GM21723 (cell line): ENCODE measurements around the gene CPO.
"Not testable (repeated sequence)": the region's sequence is repeated elsewhere in the genome, so short reads cannot be mapped to it uniquely, and the experiment has no call there.

Experiments used
- ATAC-seq: cut with Tn5 transposase; IDR thresholded peaks from one replicate; pipeline ENCODE4 v1.9.1; 2021; ENCODE audit warnings: mild to moderate bottlenecking, moderate library complexity; ENCODE audit not compliant: unreplicated experiment

CPO gene, protein sequence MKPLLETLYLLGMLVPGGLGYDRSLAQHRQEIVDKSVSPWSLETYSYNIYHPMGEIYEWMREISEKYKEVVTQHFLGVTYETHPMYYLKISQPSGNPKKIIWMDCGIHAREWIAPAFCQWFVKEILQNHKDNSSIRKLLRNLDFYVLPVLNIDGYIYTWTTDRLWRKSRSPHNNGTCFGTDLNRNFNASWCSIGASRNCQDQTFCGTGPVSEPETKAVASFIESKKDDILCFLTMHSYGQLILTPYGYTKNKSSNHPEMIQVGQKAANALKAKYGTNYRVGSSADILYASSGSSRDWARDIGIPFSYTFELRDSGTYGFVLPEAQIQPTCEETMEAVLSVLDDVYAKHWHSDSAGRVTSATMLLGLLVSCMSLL

DNA sequence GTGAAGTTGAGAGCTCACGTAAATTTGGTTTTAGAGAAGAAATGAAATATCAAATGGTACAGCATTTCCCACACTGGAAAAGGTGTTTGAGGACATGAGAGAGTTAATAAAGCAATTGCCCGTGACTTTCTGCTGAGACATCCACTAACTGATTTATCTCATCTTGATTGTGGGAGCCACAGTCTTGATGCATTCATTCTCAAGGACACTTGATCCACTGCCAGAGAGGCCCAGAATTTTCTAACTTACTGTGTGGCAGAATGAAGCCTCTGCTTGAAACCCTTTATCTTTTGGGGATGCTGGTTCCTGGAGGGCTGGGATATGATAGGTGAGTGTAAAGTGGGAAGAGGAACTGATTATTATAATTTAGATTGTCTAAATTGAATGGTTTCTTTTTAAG lies at the start of gene CPO:
Gene CPO, plus strand, starts transcription at position 179 of the 400 bp plus-strand sequence. Its CDS starts 82 bp downstream, at position 261.
- no peak for ATAC-seq

- ATAC-seq, result no peak
Observed at GRCh38 chr2:206890179-206890578, 49.1 kb upstream of the CPO start.

GRCh38 chr2:206890926-206891325 lies 48.4 kb upstream of the CPO start:
- no peak for ATAC-seq

GRCh38 chr2:206915121-206915520 lies 24.2 kb upstream of the CPO start:
- ATAC-seq, result peak; percentile 65

DNA sequence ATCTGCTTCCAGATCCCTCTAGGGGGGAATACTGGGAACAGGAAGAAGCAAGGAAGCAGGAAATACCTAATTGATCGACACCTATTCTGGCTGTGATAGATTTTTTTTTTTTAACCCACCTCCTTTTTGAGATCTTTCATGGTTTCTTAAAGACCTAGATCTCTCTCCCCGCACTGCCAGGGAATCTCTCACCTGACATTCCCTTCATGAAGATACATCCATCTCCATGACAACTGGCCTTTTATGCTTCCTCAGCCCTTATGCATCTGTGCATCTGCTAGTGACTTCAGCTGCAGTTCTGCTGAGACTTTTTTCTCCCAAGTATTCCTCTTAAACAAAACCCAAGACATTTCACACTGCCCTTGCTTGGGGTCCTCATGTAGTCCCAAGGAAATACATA lies 21.1 kb upstream of the CPO start:
- no peak for ATAC-seq

DNA sequence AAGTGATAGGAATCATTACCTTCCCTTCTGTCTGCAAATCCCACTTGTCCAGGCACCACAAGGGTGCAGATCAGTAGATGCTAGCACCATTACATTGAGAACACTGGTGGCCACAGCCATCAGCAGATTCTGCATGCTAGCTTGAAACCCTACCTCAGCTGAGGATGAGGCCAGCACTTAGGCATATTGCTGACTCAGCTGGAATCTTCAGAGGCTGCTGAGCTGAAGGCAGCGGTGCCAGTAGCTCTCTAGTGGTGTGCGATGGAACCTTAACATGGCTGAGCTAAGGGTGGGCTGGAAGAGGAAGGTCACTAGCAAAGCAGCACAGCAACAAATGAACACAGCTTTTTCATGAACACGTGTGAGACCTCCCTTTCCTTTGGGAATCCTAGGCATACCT lies 19.0 kb upstream of the CPO start:
- ATAC-seq, result no peak

GRCh38 chr2:206920951-206921350 lies 18.4 kb upstream of the CPO start:
- ATAC-seq, result no peak

- no peak for ATAC-seq
Observed at GRCh38 chr2:206921529-206921928, 17.8 kb upstream of the CPO start.

- no peak for ATAC-seq
Observed at GRCh38 chr2:206935991-206936842, 3.1 kb upstream of the CPO start.

GRCh38 chr2:206936843-206937230 lies 2.5 kb upstream of the CPO start:
- no peak for ATAC-seq

DNA sequence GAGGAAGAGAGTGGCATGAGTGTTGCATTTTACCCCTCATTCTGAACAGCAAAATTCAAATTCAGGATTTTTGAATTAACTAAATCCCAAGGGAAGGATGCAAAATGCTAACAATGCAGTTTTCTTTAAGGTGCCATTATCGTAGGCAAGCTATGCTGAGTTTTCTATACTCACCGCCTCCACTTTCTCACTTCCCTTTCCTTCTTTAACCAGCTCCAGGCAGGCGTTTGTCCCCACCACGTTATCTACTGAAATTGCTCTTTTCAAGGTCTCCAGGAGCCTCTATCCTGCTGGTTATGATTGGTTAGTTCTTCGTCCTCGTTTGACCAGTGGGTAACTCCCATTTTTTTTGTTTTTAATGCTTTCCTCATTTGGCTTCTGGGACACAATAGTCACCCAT lies 1.8 kb upstream of the CPO start:
- ATAC-seq, result peak; percentile 98

- no peak for ATAC-seq
Observed at GRCh38 chr2:206940546-206940945, 1.2 kb downstream of the CPO start.

DNA sequence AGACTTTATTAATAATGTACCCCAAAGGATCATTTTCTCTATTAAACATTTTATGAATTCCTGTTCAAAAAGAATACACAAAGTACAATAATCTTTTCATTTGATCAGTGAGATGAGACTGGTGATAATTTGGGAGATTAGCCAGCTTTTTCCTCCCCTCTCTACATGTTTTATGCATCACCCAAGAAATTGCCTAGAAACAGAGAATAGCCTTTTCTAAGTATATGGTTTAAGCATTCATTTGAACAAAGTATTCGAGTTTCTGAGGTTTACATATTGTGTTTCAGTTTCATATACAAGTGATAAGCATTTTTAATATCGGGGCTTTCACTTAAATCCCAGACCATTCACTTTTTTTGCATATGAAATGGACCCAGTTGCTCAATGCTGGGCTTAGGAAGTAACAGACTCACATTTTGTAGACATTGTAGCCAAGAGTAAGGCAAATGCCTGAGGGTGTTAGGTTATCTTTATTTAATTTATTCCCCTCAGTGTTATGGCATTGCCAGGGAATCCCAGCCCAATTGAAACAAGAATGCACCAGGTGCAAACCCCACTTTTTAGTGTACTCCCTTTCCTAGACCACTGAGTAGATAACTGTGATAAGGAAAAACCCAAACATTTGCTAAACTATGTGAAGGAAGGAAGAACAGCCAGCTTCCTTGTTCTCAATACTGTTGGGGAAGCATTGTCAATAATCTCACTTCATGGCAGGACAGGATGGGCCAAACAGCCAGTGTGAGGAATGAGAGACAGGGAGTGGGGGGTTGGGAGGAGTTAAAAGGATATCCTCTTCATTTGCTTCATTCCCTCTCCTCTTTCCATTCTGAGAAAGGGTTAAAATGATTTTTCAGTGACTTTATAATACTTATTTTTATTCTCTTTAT lies 3.5 kb downstream of the CPO start:
- ATAC-seq, result no peak

DNA sequence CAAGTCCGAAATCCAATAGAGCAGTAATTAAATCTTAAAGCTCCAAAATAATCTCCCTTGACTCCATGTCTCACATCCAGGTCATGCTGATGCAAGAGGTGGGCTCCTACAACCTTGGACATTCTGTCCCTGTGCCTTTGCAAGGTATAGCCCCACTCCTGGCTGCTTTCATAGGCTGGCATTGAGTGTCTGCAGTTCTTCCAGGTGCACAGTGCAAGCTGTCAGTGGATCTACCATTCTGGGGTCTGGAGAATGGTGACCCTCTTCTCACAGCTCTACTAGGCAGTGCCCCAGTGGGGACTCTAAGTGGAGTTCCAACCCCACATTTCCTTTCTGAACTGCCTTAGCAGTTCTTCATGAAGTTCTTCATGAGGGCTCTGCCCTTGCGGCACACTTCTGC lies 14.1 kb downstream of the CPO start:
- not testable (repeated sequence) for ATAC-seq

DNA sequence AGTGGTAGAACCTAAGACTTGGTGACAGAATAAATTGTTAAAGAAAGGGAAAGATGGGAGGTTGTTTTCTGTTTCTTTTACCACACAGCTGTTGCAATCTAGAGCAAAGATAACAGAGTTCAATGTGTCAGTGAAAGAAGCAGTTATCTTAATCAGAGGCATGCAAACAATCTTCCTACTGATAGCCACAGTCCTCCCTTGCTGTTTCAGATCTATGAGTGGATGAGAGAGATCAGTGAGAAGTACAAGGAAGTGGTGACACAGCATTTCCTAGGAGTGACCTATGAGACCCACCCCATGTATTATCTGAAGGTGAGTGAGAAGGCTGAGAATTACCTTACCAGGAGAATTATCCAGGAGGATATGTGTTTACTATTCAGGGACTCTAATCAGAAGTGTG lies 15.9 kb downstream of the CPO start:
- no peak for ATAC-seq

- no peak for ATAC-seq
Observed at GRCh38 chr2:206958261-206958660, 18.9 kb downstream of the CPO start.

- ATAC-seq, result no peak
Observed at GRCh38 chr2:206962966-206963365, 23.6 kb downstream of the CPO start.

DNA sequence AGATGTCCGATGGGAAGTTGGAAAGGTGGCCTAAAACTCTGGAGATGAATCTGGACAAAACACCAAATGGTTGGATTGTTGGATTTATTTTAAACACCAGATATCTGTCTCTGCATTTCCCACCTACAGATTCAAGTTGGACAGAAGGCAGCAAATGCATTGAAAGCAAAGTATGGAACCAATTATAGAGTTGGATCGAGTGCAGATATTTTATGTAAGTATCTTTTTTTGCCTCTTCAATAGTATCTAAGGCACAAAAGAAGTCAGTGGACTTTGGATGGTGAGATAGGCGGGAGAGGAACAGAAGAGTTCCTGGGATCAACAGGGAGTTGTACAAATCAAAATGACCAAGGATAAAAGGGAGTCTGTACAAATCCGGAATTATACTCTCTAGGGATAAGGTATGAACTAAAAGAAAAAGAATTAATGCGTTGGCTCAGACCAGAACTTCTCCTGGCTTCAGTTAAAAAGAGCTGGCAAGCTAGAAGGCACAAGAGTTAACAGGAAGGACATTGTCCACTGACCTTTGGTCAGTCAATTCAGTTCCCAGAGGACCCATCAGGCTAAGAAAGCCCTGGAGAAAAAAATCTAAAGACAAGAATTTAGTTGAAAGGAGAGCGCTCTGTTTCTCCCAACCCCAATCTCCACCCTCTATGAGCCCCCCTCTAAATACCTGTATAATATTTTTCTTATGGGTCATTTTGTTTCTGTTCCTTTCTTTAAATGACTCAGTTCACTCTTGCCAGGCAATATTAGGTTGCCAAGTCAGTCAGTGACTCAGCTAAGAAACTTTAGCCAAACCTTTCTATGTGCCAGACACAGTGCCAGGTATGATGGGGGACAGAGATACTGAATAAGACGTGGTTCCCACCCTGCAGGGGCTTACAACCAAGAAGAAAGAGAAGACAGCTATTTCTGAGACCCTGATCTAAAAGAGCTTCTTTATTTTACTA lies 29.1 kb downstream of the CPO start:
- no peak for ATAC-seq

- ATAC-seq, result no peak
Observed at GRCh38 chr2:206969192-206969591, 29.9 kb downstream of the CPO start.
